PFSK-1 (cell line): ENCODE measurements around the gene S100A16.

ENCODE experiments used
- POLR2AphosphoS5 ChIP-seq: IDR thresholded peaks from 2 replicates; pipeline ENCODE4 v1.6.1; 2012; ENCODE audit warnings: low read depth, mild to moderate bottlenecking, control low read depth, low read length, moderate library complexity
- REST ChIP-seq, 2 experiments: IDR thresholded peaks; 2 replicates each; pipeline versions ENCODE4 v1.6.1 to v1.8.0; 2011 to 2012; ENCODE audit warnings: low read depth in 2 of 2, low read length in 2 of 2, control low read depth in 1 of 2, inconsistent platforms in 1 of 2, mild to moderate bottlenecking in 1 of 2, moderate library complexity in 1 of 2; ENCODE audit not compliant: insufficient read depth in 1 of 2

- no peak for TF ChIP-seq POLR2AphosphoS5
- TF ChIP-seq REST (IDR thresholded peaks at IDR 0.05; ENCODE audit: insufficient read depth in 1 of 2, low read depth in 2 of 2, low read length in 2 of 2), result no peak
Observed at GRCh38 chr1:153659656-153660055, 46.7 kb upstream of the S100A16 start.
